GM06990 (cell line): ENCODE data around the gene PC.

Source experiments
- DNase-seq: peaks from one replicate; pipeline ENCODE4 v3.0.0-alpha.2; 2011; ENCODE audit not compliant: insufficient read length; ENCODE audit errors: extremely low read depth
- H3K27me3 ChIP-seq: replicated peaks from 2 replicates; pipeline ENCODE4 v1.6.0; 2011; ENCODE audit warnings: low read length; ENCODE audit not compliant: control insufficient read depth, insufficient read depth
- H3K36me3 ChIP-seq: 2 replicates; pipeline ENCODE4 v1.5.1; 2011; ENCODE audit warnings: low read length; ENCODE audit not compliant: control insufficient read depth, insufficient read depth
- H3K4me3 ChIP-seq: replicated peaks from 2 replicates; pipeline ENCODE4 v1.5.1; 2011; ENCODE audit warnings: low read depth, mild to moderate bottlenecking, control low read depth, low read length
- CTCF ChIP-seq: IDR thresholded peaks from 2 replicates; pipeline ENCODE4 v1.5.1; 2011; ENCODE audit warnings: low read length, control low read depth, mild to moderate bottlenecking, inconsistent platforms; ENCODE audit not compliant: insufficient read depth, poor library complexity, severe bottlenecking

Gene PC

GRCh38 chr11:66880496-66881450 is 77.4 kb downstream of the PC start:
- Histone ChIP-seq H3K4me3 (no peak overlapping the region), H3K36me3 (no peaks in the 10 kb centered on the region), H3K27me3 (no peaks in the 10 kb centered on the region)
- no peak for TF ChIP-seq CTCF
- no peak for DNase-seq

DNA sequence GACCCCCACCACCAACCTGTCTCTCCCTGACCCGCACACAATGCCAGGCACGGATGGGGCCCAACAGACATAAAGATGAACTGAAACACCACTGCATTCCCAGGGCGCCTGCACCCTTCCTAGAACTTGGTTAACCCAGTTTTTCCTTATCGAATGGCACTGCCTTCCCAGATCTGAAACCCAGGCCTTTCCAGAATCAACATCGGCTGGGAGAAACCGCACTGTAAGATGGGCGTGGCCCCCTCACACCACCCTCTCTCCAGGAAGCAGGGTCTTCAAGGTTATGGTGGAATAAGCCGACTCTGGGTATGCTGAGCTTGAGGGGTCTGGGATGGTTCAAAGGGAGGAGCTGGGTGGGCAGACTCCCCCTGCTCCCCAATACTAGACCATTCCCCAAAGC is 78.2 kb downstream of the PC start:
- Histone ChIP-seq H3K36me3 (no peaks in the 10 kb centered on the region), H3K27me3 (no peaks in the 10 kb centered on the region), H3K4me3 (no peak overlapping the region)
- no peak for TF ChIP-seq CTCF
- DNase-seq = no peak

- Histone ChIP-seq H3K27me3 (no peaks in the 10 kb centered on the region), H3K4me3 (no peak overlapping the region), H3K36me3 (no peaks in the 10 kb centered on the region)
- DNase-seq = no peak
- no peak for TF ChIP-seq CTCF
Observed at GRCh38 chr11:66879583-66879982, 78.6 kb downstream of the PC start.

DNA sequence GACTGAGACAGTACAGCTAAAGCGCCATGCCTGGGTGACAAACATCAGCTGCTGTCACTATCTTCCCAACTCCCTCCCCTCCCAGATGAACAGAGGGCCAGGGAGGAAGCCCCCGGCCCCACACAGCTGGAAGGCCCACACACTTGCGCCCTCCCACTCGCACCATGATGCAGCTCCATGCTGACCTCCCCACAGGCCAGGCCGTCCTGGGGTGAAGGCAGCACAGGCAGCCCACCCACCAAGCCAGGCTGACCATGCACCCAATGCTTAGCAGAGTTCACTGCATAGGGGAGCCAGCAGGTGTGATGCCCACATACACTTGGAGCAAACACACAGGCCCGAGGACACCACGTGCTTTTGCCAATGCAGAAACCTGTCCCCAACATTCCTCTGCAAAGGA is 79.2 kb downstream of the PC start:
- H3K27me3 ChIP-seq = no peaks in the 10 kb centered on the region
- DNase-seq = no peak
- H3K4me3 ChIP-seq = no peak overlapping the region
- no peak for TF ChIP-seq CTCF
- no peaks in the 10 kb centered on the region for H3K36me3 ChIP-seq

DNA sequence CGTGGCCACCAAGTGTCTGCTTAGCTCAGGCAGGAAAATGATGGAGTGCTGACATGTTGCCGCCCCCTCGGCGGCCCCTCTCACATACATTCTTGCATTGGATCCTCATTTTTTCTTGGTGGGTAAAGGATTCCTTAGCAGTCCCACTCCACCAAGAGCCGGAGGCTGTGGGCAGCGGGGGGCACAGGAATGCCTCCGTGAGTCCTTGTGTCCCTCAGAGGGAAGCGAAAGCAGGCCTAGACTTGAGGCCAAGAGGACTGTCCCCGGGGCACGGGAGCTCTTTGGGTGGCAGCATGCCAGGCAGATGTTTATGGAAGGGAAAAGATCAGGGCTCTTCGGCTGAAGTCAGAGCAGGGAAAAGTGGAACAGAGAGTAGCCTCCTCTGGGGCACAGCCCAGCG is 79.7 kb downstream of the PC start:
- no peaks in the 10 kb centered on the region for H3K36me3 ChIP-seq
- DNase-seq = no peak
- H3K27me3 ChIP-seq = no peaks in the 10 kb centered on the region
- TF ChIP-seq CTCF = no peak
- no peak overlapping the region for H3K4me3 ChIP-seq
